Neural cell (in vitro differentiated cells): ENCODE measurements around the gene IL36B. TPM values are rescaled to one million over a fixed set of nuclear protein-coding genes. Genes with fewer than 3 reads are reported as not detected.

Experiments used
- H2AFZ ChIP-seq: fragments of 200-600, 300-800 bp; sonication (generic), shearing (Covaris generic); 2 replicates; pipeline ENCODE4 v1.6.0; 2014; ENCODE audit warnings: low read depth, mild to moderate bottlenecking, antibody characterized with exemption, low read length, moderate library complexity
- H3F3A ChIP-seq: fragments of 200-600 bp; shearing (Covaris generic); 2 replicates; pipeline ENCODE4 v1.6.1; 2016; ENCODE audit warnings: mild to moderate bottlenecking, moderate library complexity, mixed read lengths, antibody characterized with exemption, low read length; ENCODE audit not compliant: insufficient read depth, poor library complexity, severe bottlenecking
- H3K27ac ChIP-seq: fragments of 200-600, 300-800 bp; sonication (generic), shearing (Covaris generic); 2 replicates; pipeline ENCODE4 v1.5.1; 2014; ENCODE audit warnings: mild to moderate bottlenecking, low read length, moderate library complexity
- H3K27me3 ChIP-seq: fragments of 300-800, 200-600 bp; sonication (generic), shearing (Covaris generic); 2 replicates; pipeline ENCODE4 v1.6.0; 2014; ENCODE audit warnings: mild to moderate bottlenecking, low read depth, low read length, moderate library complexity; ENCODE audit not compliant: insufficient read depth
- H3K36me3 ChIP-seq: fragments of 300-800, 200-600 bp; sonication (generic), shearing (Covaris generic); 2 replicates; pipeline ENCODE4 v1.5.1; 2014; ENCODE audit warnings: mild to moderate bottlenecking, antibody characterized with exemption, low read length, moderate library complexity; ENCODE audit not compliant: insufficient read depth
- H3K4me2 ChIP-seq: fragments of 300-800, 200-600 bp; sonication (generic), shearing (Covaris generic); 2 replicates; pipeline ENCODE4 v1.6.0; 2014; ENCODE audit warnings: mild to moderate bottlenecking, low read length
- H3K4me3 ChIP-seq: fragments of 300-800, 200-600 bp; sonication (generic), shearing (Covaris generic); 2 replicates; pipeline ENCODE4 v1.5.1; 2014; ENCODE audit warnings: mild to moderate bottlenecking, low read length, moderate library complexity
- H3K79me2 ChIP-seq: fragments of 200-600 bp; shearing (Covaris generic); replicated peaks from 2 replicates; pipeline ENCODE4 v1.6.0; 2014; ENCODE audit warnings: mild to moderate bottlenecking, low read length, moderate library complexity; ENCODE audit not compliant: insufficient read depth
- H3K9ac ChIP-seq: fragments of 300-800, 200-600 bp; sonication (generic), shearing (Covaris generic); 2 replicates; pipeline ENCODE4 v1.6.1; 2016; ENCODE audit warnings: mild to moderate bottlenecking, low read length, mixed read lengths
- H3K9me2 ChIP-seq: fragments of 200-600 bp; shearing (Covaris generic); 2 replicates; pipeline ENCODE4 v1.6.1; 2016; ENCODE audit warnings: mild to moderate bottlenecking, low read length, mixed read lengths; ENCODE audit not compliant: insufficient read depth
- H3K9me3 ChIP-seq: fragments of 200-600, 300-800 bp; sonication (generic), shearing (Covaris generic); 2 replicates; pipeline ENCODE4 v1.6.1; 2016; ENCODE audit warnings: mild to moderate bottlenecking, mixed run types, low read length, moderate library complexity, mixed read lengths
- H4K20me1 ChIP-seq: fragments of 200-600 bp; shearing (Covaris generic); 2 replicates; pipeline ENCODE4 v1.6.1; 2016; ENCODE audit warnings: mild to moderate bottlenecking, mixed run types; ENCODE audit not compliant: insufficient read depth
- CTCF ChIP-seq: fragments of 450-650 bp; IDR thresholded peaks from 2 replicates; pipeline ENCODE4 v1.5.1; 2014; ENCODE audit warnings: antibody characterized with exemption, mild to moderate bottlenecking, moderate library complexity; ENCODE audit not compliant: poor library complexity, severe bottlenecking
- EP300 ChIP-seq: fragments of 450-650 bp; conservative IDR thresholded peaks from 2 replicates; pipeline ENCODE4 v1.6.1; 2014; ENCODE audit warnings: antibody characterized with exemption, mild to moderate bottlenecking, moderate library complexity; ENCODE audit not compliant: poor library complexity, severe bottlenecking
- EZH2 ChIP-seq: fragments of 200-600, 300-800 bp; shearing (Covaris generic), sonication (generic); IDR thresholded peaks from 2 replicates; pipeline ENCODE4 v1.6.1; 2014; ENCODE audit warnings: antibody characterized with exemption, low read length, borderline replicate concordance, mild to moderate bottlenecking; ENCODE audit not compliant: insufficient read depth, poor library complexity, severe bottlenecking
- MXI1 ChIP-seq: fragments of 450-650 bp; conservative IDR thresholded peaks from 2 replicates; pipeline ENCODE4 v1.6.1; 2014; ENCODE audit warnings: antibody characterized with exemption, mild to moderate bottlenecking; ENCODE audit not compliant: poor library complexity, severe bottlenecking
- POLR2AphosphoS5 ChIP-seq: IDR thresholded peaks from 2 replicates; pipeline ENCODE4 v1.6.1; 2012
- RAD21 ChIP-seq: fragments of 450-650 bp; conservative IDR thresholded peaks from 2 replicates; pipeline ENCODE4 v1.6.1; 2014; ENCODE audit warnings: antibody characterized with exemption, mild to moderate bottlenecking, moderate library complexity
- REST ChIP-seq: IDR thresholded peaks from 2 replicates; pipeline ENCODE4 v1.6.1; 2012; ENCODE audit warnings: borderline replicate concordance
- SMC3 ChIP-seq: fragments of 450-650 bp; conservative IDR thresholded peaks from 2 replicates; pipeline ENCODE4 v1.6.1; 2014; ENCODE audit warnings: antibody characterized with exemption, mild to moderate bottlenecking, moderate library complexity; ENCODE audit not compliant: poor library complexity
- TAF1 ChIP-seq: IDR thresholded peaks from 2 replicates; pipeline ENCODE4 v1.6.1; 2012; ENCODE audit warnings: low read depth
- polyA plus RNA-seq: library from polyadenylated mRNA; depleted of rRNA; stranded (reverse); fragments of >200 nt; gene quantifications from 2 replicates; pipeline ENCODE4 v1.2.3, GENCODE V29; 2014

Gene IL36B
- polyA plus RNA-seq, 1 donor from 2014 or later = not detected

- Histone ChIP-seq H3K4me2 (no peak overlapping the region), H3K27ac (no peak overlapping the region), H3K9ac (no peak overlapping the region), H3K9me2 (no peaks in the 10 kb centered on the region), H3K9me3 (no peaks in the 10 kb centered on the region), H3K4me3 (no peak overlapping the region), H3K79me2 (no peaks in the 10 kb centered on the region), H3K36me3 (no peaks in the 10 kb centered on the region), H3K27me3 (no peaks in the 10 kb centered on the region), H2AFZ (no peak overlapping the region), H3F3A (no peaks in the 10 kb centered on the region), H4K20me1 (no peaks in the 10 kb centered on the region)
- TF ChIP-seq TAF1 = no peak
- TF ChIP-seq EP300 = no peak
- no peak for TF ChIP-seq SMC3
- no peak for TF ChIP-seq RAD21
- TF ChIP-seq REST = no peak
- TF ChIP-seq EZH2 = no peak
- TF ChIP-seq POLR2AphosphoS5 = no peak
- no peak for TF ChIP-seq MXI1
- TF ChIP-seq CTCF = no peak
Observed at GRCh38 chr2:113046465-113046864, 6.2 kb downstream of the IL36B start.

- Histone ChIP-seq H3K9me3 (no peaks in the 10 kb centered on the region), H3K27me3 (no peaks in the 10 kb centered on the region), H3F3A (no peaks in the 10 kb centered on the region), H3K36me3 (no peaks in the 10 kb centered on the region), H3K27ac (no peak overlapping the region), H3K79me2 (no peaks in the 10 kb centered on the region), H4K20me1 (no peaks in the 10 kb centered on the region), H3K9me2 (no peaks in the 10 kb centered on the region), H2AFZ (no peak overlapping the region), H3K4me3 (no peak overlapping the region), H3K9ac (no peak overlapping the region), H3K4me2 (no peak overlapping the region)
- TF ChIP-seq EP300 = no peak
- no peak for TF ChIP-seq TAF1
- TF ChIP-seq MXI1 = no peak
- no peak for TF ChIP-seq SMC3
- no peak for TF ChIP-seq EZH2
- no peak for TF ChIP-seq CTCF
- TF ChIP-seq REST = no peak
- TF ChIP-seq RAD21 = no peak
- TF ChIP-seq POLR2AphosphoS5 = no peak
Observed at GRCh38 chr2:113041871-113042270, 10.8 kb downstream of the IL36B start.
